ENCODE measurements around the gene FARP1.
"Not testable (repeated sequence)": the region's sequence is repeated elsewhere in the genome, so short reads cannot be mapped to it uniquely, and the experiment has no call there.

Gene FARP1

GRCh38 chr13:98342953-98343352 is 200.1 kb downstream of the FARP1 start:
- DNase-seq: no peak

GRCh38 chr13:98343461-98343860 is 200.6 kb downstream of the FARP1 start:
- no peak for DNase-seq

- DNase-seq: no peak
These were observed 201.5 kb downstream of the FARP1 start for GRCh38 chr13:98344392-98344791.

GRCh38 chr13:98345107-98345935 is 202.4 kb downstream of the FARP1 start:
- no peak for DNase-seq

- DNase-seq: no peak
These were observed 204.2 kb downstream of the FARP1 start for GRCh38 chr13:98346904-98347636.

GRCh38 chr13:98347756-98348155 is 204.9 kb downstream of the FARP1 start:
- DNase-seq: no peak

GRCh38 chr13:98348466-98349200 is 205.7 kb downstream of the FARP1 start:
- DNase-seq: no peak

- DNase-seq: no peak
These were observed 206.9 kb downstream of the FARP1 start for GRCh38 chr13:98349731-98350305.

- DNase-seq: no peak
These were observed 207.9 kb downstream of the FARP1 start for GRCh38 chr13:98350746-98351330.

GRCh38 chr13:98351636-98352035 is 208.7 kb downstream of the FARP1 start:
- DNase-seq: no peak

GRCh38 chr13:98352226-98352625 is 209.3 kb downstream of the FARP1 start:
- no peak for DNase-seq

GRCh38 chr13:98353750-98354149 is 210.9 kb downstream of the FARP1 start:
- no peak for DNase-seq

GRCh38 chr13:98358937-98359336 is 216.0 kb downstream of the FARP1 start:
- DNase-seq: no peak

GRCh38 chr13:98360545-98360944 is 217.7 kb downstream of the FARP1 start:
- DNase-seq: no peak

GRCh38 chr13:98363326-98363725 is 220.4 kb downstream of the FARP1 start:
- DNase-seq: no peak

- DNase-seq: no peak
These were observed 221.3 kb downstream of the FARP1 start for GRCh38 chr13:98364179-98364578.

- no peak for DNase-seq
These were observed 221.8 kb downstream of the FARP1 start for GRCh38 chr13:98364647-98365046.

GRCh38 chr13:98365302-98365701 is 222.4 kb downstream of the FARP1 start:
- no peak for DNase-seq

GRCh38 chr13:98366010-98366409 is 223.1 kb downstream of the FARP1 start:
- no peak for DNase-seq

GRCh38 chr13:98366443-98366842 is 223.5 kb downstream of the FARP1 start:
- no peak for DNase-seq

GRCh38 chr13:98366959-98367358 is 224.1 kb downstream of the FARP1 start:
- no peak for DNase-seq

- DNase-seq: no peak
These were observed 225.1 kb downstream of the FARP1 start for GRCh38 chr13:98368019-98368418.

- DNase-seq: not testable (repeated sequence)
These were observed 226.6 kb downstream of the FARP1 start for GRCh38 chr13:98369520-98369919.

Data from activated CD4-positive, alpha-beta T cell treated with anti-CD3 and anti-CD28 coated beads, Interleukin-10, Interleukin-2, amounts not matched to agents 100 ng/mL and 50 ng/mL, durations not matched to agents 16 hours and 8 hours (primary cell).